Cardiac septum (tissue), 1 donor: ENCODE measurements around the gene PDCD5. TPM values are rescaled to one million over a fixed set of nuclear protein-coding genes. Genes with fewer than 3 reads are reported as not detected.
"Not testable (repeated sequence)": the region's sequence is repeated elsewhere in the genome, so short reads cannot be mapped to it uniquely, and the experiment has no call there.

Experiments
- DNase-seq: peaks from one replicate; pipeline ENCODE4 v3.0.0-alpha.2; 2020; ENCODE audit warnings: low spot score
- intact Hi-C: fragments of 100-400 bp; cut with DNase I; formaldehyde crosslinking; loops from one replicate; pipeline ENCODE4 v1.14.0; 2022
- total RNA-seq: library from RNA; stranded (reverse); fragmentation: NEBNext Ultra II Directional; extraction: Animal tissue kit (Norgen Biotek cat#: 25700); gene quantifications from one replicate; pipeline ENCODE4 v1.2.1, GENCODE V29; 2021
- donor health status: DM: no; HTN: no; CAD: no.

PDCD5 gene
- total RNA-seq, 1 donor from 2014 or later = 111 TPM

DNA sequence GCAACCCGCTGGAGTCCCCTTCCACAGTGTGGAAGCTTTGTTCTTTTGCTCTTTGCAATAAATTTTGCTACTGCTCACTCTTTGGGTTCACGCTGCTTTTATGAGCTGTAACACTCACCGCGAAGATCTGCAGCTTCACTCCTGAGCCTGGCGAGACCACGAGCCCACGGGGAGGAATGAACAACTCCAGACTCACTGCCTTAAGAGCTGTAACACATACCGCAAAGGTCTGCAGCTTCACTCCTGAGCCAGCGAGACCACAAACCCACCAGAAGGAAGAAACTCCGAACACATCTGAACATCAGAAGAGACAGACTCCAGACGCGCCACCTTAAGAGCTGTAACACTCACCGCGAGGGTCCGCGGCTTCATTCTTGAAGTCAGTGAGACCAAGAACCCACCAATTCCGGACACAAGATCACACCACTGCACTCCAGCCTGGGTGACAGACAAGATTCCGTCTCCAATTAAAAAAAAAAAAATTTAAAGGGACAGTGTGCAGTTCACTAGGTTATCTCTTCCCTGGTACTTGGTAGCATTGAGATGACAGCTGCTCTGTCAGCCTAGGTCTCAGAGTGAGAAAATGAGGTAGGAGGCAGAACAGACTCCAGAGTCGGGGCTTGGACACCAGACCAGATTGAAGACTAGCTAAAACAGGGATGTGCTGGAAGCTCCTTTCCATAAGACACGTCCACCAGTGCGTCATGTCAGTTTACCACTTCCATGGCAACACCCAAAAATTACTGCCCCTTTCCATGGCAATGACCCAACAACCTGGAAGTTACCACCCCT, 8.1 kb upstream of the PDCD5 start:
- intact Hi-C loops = loop anchor here (5.0 kb wide), 1 partner anchor 286 kb away; no protein-coding TSS in a partner anchor
- DNase-seq = not testable (repeated sequence)

- intact Hi-C loops = loop anchor here (5.0 kb wide), 1 partner anchor 286 kb away; no protein-coding TSS in a partner anchor
- DNase-seq = no peak
Measured at GRCh38 chr19:32573492-32573794, 7.5 kb upstream of the PDCD5 start.

DNA sequence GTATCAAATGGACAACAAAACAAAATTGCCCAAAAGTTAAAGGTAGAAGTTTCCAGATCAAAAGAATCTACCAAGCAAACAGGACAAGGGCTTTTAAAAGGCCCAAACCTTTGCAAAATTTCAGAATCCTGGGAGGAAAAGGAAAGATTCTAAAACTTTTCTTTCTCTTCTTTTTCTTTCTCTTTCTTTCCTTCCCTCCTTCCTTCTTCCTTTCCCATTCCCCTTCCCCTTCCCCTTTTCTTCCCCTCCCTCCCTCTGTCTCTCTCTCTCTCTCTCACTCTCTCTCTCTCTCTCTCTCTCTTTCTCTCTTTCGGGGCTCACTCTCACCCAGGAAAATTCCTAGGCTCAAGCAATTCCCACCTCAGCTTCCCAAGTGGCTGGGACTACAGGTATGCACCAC, 4.2 kb upstream of the PDCD5 start:
- DNase-seq = no peak
- intact Hi-C loops = no loop called here

DNA sequence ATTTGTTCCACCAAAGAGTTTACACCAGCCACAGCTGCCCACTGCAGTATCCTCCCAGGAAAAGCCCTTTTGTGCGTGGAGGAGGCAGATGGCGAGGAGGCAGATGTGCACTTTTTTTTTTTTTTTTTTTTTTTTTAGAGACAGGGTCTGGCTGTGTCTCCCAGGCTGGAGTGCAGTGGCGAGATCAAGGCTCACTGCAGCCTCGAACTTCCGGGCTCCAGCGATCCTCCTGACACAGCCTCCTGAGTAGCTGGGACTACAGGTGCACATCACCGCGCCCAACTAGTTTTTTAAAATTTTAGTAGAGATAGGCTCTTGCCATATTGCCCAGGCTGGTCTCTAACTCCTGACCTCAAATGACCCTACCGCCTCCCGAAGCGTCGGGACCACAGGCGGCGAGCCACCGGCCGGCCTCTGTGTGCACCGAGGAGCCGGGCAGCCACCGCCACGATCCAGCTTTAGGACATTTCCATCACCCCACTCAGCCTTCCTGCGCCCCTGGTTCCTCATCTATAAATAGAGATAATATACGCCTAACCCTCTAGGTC, 563 bp upstream of the PDCD5 start:
- no peak for DNase-seq
- intact Hi-C loops = loop anchor here (5.0 kb wide), 1 partner anchor 233 kb away; the partner anchor contains the start of gene ZNF507

DNA sequence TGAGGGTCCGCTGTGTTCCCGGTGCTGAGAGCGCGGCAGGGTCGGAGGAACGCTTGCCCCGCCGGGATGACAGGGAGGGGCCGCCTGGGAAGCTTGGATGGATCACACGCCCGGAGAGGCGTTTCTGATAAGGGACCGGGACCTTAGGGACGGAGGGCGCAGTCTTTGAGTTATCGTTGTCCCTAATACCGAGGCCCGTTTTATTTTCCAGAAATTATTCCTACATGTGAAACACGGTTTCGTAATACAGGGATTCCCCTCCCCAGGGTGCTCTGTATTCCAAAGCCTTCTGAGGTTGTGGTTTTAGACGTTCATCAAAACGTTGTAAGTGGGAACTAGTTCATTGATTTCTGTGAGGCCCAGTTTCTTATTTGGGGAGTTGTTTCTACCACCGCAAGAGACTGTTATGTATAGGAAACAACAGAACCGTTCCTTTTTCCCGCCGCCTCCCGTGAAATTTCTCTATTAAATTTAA, 752 bp downstream of the PDCD5 start:
- intact Hi-C loops = loop anchor here (5.0 kb wide), 1 partner anchor 234 kb away; the partner anchor contains the start of gene ZNF507
- DNase-seq = no peak

DNA sequence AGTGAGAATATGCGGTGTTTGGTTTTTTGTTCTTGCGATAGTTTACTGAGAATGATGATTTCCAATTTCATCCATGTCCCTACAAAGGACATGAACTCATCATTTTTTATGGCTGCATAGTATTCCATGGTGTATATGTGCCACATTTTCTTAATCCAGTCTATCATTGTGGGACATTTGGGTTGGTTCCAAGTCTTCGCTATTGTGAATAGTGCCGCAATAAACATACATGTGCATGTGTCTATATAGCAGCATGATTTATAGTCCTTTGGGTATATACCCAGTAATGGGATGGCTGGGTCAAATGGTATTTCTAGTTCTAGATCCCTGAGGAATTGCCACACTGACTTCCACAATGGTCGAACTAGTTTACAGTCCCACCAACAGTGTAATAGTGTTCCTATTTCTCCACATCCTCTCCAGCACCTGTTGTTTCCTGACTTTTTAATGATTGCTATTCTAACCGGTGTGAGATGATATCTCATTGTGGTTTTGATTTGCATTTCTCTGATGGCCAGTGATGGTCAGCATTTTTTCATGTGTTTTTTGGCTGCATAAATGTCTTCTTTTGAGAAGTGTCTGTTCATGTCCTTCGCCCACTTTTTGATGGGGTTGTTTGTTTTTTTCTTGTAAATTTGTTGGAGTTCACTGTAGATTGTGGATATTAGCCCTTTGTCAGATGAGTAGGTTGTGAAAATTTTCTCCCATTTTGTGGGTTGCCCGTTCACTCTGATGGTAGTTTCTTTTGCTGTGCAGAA, 6.9 kb downstream of the PDCD5 start:
- intact Hi-C loops, DNase-seq: not testable (repeated sequence)

DNA sequence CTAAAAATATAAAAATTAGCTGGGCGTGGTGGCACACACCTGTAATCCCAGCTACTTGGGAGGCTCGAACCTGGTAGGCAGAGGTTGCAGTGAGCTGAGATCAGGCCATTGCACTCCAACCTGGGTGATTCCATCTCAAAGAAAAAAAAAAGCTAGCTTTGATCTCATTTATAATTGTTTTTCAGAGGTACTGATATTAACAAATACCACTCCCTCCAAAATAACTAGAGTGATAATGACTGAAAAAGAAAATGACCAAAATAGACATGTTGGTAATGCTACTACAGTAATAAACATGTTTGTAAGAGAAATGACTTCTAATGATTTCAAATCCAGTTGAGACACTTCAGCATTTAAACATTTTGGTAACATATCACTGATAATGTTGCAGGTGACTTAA, 13.0 kb downstream of the PDCD5 start:
- intact Hi-C loops = no loop called here
- no peak for DNase-seq

DNA sequence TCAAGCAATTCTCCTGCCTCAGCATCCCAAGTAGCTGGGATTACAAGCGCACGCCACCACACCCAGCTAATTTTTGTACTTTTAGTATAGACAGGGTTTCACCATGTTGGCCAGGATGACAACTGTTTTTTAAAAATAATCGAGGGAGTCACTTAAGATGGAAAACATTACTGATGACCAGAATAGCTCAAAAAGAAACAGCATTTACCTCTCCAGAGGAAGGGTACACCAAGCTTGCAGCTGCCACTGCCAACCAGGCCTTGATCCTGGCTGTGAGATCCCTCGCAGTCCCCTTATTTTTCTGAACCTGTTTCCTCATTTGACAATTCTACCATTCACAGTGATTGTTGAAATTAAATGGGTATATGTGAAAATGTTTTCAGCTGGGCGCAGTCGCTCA, 14.5 kb downstream of the PDCD5 start:
- no peak for DNase-seq
- intact Hi-C loops = no loop called here

- DNase-seq = no peak
- intact Hi-C loops = no loop called here
Measured at GRCh38 chr19:32598022-32598421, 17.0 kb downstream of the PDCD5 start.

- DNase-seq = no peak
- intact Hi-C loops = no loop called here
Measured at GRCh38 chr19:32599258-32599657, 18.3 kb downstream of the PDCD5 start.

DNA sequence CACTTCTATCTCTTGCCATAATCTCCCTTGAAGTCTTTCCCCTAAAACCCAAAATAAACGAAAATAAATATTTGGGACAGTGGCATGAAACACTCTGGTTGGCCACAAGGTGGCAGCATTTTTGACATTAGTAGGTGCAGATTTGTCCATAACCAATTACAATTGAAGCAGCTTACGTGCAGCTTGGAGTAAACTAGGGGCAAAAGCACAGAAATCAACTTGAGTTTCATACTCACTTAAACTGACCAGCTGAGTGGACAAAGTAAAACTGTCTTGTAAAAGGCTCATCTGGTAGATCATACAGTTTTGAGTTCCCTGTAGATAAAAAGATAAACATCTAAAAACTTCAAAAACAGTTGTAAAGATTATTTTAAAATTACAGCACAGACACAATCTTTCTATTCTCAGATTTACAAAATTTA, 18.8 kb downstream of the PDCD5 start:
- intact Hi-C loops = no loop called here
- no peak for DNase-seq

- intact Hi-C loops = no loop called here
Measured at GRCh38 chr19:32603961-32604360, 23.0 kb downstream of the PDCD5 start.

GRCh38 chr19:32605544-32605943, 24.6 kb downstream of the PDCD5 start:
- DNase-seq = no peak

More at GRCh38 chr19:32603961-32604360, 23.0 kb downstream of the PDCD5 start:
- no peak for DNase-seq

GRCh38 chr19:32606289-32606688, 25.3 kb downstream of the PDCD5 start:
- intact Hi-C loops = no loop called here

More at GRCh38 chr19:32605544-32605943, 24.6 kb downstream of the PDCD5 start:
- intact Hi-C loops = no loop called here

DNA sequence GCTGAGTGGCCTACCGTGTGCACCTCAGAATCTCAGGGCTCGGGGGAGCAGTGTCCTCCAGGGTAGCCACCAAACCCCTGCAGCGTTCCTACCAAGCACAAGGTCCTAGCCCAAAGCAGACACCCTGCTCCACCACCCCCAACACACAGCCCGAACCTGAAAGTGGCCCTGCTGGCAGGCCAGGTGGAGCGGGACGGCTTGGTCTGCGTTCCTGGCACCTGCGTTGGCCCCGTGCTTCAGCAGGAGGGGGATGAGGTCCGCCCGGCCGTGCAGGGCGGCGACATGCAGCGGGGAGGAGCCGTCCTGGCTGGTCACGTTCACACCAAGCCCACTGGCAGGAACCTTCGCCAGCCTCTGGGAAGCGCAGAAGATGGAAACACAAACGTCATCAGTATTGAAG, 26.5 kb downstream of the PDCD5 start:
- intact Hi-C loops = no loop called here
- DNase-seq = no peak

More at GRCh38 chr19:32606289-32606688, 25.3 kb downstream of the PDCD5 start:
- DNase-seq = no peak

GRCh38 chr19:32611161-32611560, 30.2 kb downstream of the PDCD5 start:
- intact Hi-C loops = no loop called here
- DNase-seq = no peak

DNA sequence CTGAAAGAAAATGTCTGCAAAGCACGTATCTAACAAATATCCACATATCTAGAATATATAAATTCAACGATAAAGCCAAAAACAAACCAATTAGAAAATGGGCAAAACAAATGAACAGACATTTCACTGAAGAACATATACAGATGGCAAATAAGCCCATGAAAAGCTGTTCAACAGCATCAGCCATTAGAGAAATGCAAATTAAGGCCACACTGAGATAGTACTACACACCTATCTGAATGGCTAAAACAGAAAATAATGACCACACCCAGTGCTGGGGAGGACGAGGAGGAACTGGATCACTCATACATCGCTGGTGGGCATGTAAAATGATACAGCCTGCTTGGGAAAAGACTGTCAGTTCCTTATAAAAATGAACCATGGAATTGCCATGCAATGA, 32.0 kb downstream of the PDCD5 start:
- intact Hi-C loops = no loop called here
- no peak for DNase-seq

DNA sequence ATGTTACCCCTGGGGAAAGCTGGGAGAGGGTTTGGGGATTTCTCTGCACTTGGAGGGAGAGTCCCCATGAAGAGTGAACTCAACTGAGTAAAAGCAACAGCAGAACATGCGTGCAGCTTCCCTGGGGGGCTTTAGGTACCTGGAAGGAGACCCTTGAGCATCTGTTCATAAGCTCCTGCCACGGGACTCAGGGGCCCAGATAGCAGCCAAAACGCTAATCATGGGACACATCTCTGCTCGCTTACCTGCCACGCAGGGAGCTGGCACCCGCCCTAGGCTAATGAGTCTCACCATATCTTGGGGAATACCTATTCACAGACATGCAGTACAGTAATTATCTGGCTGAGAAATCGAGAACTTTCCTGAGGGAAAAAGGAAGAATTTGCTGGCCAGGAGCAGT, 33.9 kb downstream of the PDCD5 start:
- intact Hi-C loops = no loop called here
- no peak for DNase-seq

- intact Hi-C loops = no loop called here
- DNase-seq = no peak
Measured at GRCh38 chr19:32615569-32615968, 34.6 kb downstream of the PDCD5 start.

GRCh38 chr19:32619051-32619685, 38.2 kb downstream of the PDCD5 start:
- DNase-seq = no peak
- intact Hi-C loops = no loop called here
